ENCODE data around the gene WT1.
"Not testable (repeated sequence)": the region's sequence is repeated elsewhere in the genome, so short reads cannot be mapped to it uniquely, and the experiment has no call there.

WT1 gene

DNA sequence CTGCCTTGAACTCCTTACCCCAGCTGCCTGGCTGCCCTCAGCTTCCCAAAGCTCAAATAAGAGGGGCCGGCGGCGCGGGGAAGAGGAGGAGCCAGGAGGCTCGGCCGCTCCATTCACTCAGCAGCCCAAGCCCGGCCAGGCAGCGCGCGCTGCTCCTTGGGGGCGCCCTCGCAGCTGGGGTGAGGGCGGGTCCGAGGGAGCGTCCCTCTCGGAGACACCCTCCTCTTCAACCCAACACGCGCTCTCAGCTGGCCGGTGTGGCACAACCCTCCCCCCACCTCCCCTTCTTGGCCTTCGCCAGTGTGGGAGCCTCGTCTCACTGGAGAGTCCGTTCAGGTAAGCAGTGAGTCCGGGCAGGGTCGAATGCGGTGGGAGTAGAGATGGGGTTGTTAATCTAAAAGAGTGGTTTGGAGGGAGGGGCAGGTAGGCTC lies at the start of gene WT1:
Gene WT1, minus strand, starts transcription at position 29 of the 431 bp plus-strand sequence.
- Mint-ChIP-seq H3K4me1 (peaks cover 10% of the 10 kb centered on the region), H3K27ac (ENCODE audit: low read depth) (no peak within 1 kb of the TSS), H3K27me3 (peaks cover 91% of the 10 kb centered on the region), H3K36me3 (ENCODE audit: insufficient read depth) (peaks cover 2% of the 10 kb centered on the region), H3K4me3 (no peak within 1 kb of the TSS), H3K9me3 (no peaks in the 10 kb centered on the region)
- ATAC-seq (replicated peaks; ENCODE audit: extremely low read depth, poor library complexity, severe bottlenecking) (no peak), DNase-seq (ENCODE audit: low spot score in 2 of 2) (no peak)

DNA sequence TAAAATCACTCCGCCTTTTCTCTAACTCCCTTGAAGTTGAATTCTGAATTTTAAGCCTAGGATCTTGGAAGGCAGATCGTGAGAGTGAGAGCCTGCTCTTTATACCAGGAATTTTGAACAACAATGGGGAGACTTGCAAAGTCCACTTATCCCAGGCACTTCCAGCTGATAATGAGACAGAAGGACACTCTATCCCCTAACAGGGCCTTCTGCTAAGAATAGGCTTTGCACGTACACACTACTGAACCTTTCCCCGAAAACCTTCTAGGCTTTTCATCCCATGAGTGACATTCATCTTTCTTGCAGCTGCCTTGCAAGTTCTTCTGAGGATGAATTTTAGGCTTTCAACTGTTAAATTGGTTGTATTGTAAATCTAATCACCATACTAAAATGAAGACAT lies 44.0 kb upstream of the WT1 start:
- H3K36me3 Mint-ChIP-seq (ENCODE audit: insufficient read depth), result no peaks in the 10 kb centered on the region
- DNase-seq (ENCODE audit: low spot score in 2 of 2), result no peak
- no peaks in the 10 kb centered on the region for H3K4me1 Mint-ChIP-seq
- H3K27ac Mint-ChIP-seq (ENCODE audit: low read depth), result no peak overlapping the region
- no peaks in the 10 kb centered on the region for H3K9me3 Mint-ChIP-seq
- peaks cover 19% of the 10 kb centered on the region for H3K27me3 Mint-ChIP-seq
- H3K4me3 Mint-ChIP-seq, result no peak overlapping the region
- ATAC-seq (replicated peaks; ENCODE audit: extremely low read depth, poor library complexity, severe bottlenecking), result no peak

DNA sequence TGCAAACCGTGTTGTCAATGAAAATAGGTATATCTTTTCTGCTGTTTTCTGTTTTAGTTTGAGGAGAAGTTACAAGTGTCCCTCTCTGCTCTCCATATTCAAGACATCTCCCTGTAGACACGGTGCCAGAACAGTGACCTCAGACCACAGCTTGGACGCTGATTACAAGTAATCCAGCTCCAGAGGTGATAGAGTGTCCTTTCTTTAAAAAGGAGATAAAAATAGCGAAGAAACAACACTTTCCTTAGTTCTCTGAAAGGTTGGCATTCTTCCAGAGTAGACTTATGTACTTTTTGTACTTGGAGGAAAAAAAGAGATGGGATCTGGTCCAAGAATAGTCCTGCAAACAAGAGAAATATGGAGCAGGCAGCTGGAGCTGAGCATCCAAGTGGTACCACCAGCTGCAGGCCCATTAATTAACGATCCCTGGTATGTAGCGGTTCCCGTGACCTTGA lies 43.0 kb upstream of the WT1 start:
- Mint-ChIP-seq H3K4me3 (no peak overlapping the region), H3K27me3 (peaks cover 28% of the 10 kb centered on the region), H3K27ac (ENCODE audit: low read depth) (no peak overlapping the region), H3K4me1 (no peaks in the 10 kb centered on the region), H3K36me3 (ENCODE audit: insufficient read depth) (no peaks in the 10 kb centered on the region), H3K9me3 (no peaks in the 10 kb centered on the region)
- no peak for DNase-seq (ENCODE audit: low spot score in 2 of 2)
- ATAC-seq (replicated peaks; ENCODE audit: extremely low read depth, poor library complexity, severe bottlenecking), result no peak

DNA sequence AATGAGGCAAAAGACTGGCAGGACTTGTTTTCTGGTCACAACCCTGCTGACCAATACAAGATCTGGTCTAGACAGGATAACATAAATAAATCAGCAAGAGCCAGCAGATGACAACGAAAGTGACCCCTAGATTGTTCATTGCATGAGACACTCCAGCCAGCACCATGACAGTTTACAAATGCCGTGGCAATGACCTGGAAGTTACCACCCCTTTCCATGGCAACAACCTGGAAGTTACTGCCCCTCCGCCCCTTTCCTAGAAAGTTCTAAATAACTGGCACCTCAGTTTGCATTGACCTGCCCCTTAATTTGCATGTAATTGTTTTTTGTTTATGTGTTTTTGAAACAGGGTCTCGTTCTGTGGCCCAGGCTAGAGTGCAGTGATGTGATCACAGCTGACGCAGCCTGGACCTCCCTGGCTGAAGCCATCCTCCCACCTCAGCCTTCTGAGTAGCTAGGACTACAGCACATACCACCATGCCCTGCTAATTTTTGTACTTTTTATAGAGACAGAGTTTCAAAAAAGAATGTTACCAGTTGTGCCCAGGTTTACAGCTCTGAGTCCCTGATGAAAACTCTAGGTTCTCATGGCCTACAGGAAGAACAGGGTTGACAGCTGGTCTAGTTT lies 38.1 kb upstream of the WT1 start:
- Mint-ChIP-seq H3K27me3 (peaks cover 40% of the 10 kb centered on the region), H3K4me1 (no peaks in the 10 kb centered on the region), H3K9me3 (no peaks in the 10 kb centered on the region), H3K27ac (ENCODE audit: low read depth) (no peak overlapping the region), H3K4me3 (no peak overlapping the region), H3K36me3 (ENCODE audit: insufficient read depth) (no peaks in the 10 kb centered on the region)
- ATAC-seq (replicated peaks; ENCODE audit: extremely low read depth, poor library complexity, severe bottlenecking), result no peak
- DNase-seq (ENCODE audit: low spot score in 2 of 2), result no peak

DNA sequence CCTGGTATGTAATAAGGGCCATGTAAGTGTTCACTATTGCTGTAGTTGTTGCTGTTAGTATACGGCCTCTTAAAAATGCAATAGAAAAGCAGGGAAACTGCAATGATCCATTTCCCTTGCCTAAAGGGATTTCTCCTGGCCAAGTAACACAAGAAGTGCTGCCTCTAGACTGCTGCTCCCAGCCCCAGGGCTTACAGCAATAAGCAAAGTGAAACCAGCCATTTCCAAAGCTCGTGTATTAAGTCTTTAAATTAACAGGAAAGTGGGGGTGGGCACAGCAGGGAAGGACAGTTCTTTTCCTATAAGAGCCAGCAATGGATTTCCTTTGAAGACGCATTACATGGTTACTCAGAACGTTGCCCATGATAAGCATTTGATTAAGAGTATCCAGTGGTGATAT lies 36.9 kb upstream of the WT1 start:
- H3K27me3 Mint-ChIP-seq, result peaks cover 35% of the 10 kb centered on the region
- no peaks in the 10 kb centered on the region for H3K36me3 Mint-ChIP-seq (ENCODE audit: insufficient read depth)
- DNase-seq (ENCODE audit: low spot score in 2 of 2) (no peak), ATAC-seq (replicated peaks; ENCODE audit: extremely low read depth, poor library complexity, severe bottlenecking) (no peak)
- no peak overlapping the region for H3K4me3 Mint-ChIP-seq
- H3K4me1 Mint-ChIP-seq, result no peaks in the 10 kb centered on the region
- no peaks in the 10 kb centered on the region for H3K9me3 Mint-ChIP-seq
- no peak overlapping the region for H3K27ac Mint-ChIP-seq (ENCODE audit: low read depth)

DNA sequence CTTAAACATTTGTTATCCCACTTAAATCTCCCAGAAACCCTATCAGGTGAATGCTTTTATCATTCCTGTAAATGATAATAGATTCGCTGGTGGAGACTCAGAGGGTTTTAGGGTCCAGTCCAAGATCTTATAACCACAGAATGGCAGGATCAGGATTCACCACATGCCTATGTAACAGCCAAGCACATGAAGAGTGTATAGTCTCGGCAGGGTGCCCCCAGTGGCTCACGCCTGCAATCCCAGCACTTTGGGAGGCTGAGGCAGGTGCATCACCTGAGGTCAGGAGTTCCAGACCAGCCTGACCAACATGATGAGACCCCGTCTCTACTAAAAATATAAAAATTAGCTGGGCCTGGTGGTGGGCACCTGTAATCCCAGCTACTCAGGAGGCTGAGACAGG lies 36.2 kb upstream of the WT1 start:
- DNase-seq (ENCODE audit: low spot score in 2 of 2); H3K4me3 Mint-ChIP-seq; H3K36me3 Mint-ChIP-seq (ENCODE audit: insufficient read depth); H3K9me3 Mint-ChIP-seq; H3K27ac Mint-ChIP-seq (ENCODE audit: low read depth); H3K4me1 Mint-ChIP-seq; ATAC-seq (replicated peaks; ENCODE audit: extremely low read depth, poor library complexity, severe bottlenecking): not testable (repeated sequence)
- peaks cover 37% of the 10 kb centered on the region for H3K27me3 Mint-ChIP-seq

DNA sequence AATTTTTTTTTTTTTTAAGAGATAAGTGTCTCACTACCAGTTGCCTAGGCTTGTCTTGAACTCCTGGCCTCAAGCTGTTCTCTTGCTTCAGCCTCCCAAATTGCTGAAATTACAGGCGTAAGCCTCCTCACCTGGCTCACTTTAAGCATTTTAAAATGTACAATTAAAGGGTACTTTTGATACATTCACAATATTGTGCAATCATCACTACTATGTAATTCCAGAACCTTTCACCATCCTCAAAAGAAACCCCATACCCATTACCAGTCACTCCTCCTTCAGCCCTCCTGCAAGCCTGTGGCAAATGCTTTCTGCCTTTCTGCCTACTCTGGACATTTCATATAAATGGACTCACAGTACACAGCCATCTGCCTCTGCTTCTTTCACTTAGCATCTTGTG lies 34.5 kb upstream of the WT1 start:
- Mint-ChIP-seq H3K4me1 (no peaks in the 10 kb centered on the region), H3K9me3 (no peaks in the 10 kb centered on the region)
- ATAC-seq (replicated peaks; ENCODE audit: extremely low read depth, poor library complexity, severe bottlenecking), result no peak

DNA sequence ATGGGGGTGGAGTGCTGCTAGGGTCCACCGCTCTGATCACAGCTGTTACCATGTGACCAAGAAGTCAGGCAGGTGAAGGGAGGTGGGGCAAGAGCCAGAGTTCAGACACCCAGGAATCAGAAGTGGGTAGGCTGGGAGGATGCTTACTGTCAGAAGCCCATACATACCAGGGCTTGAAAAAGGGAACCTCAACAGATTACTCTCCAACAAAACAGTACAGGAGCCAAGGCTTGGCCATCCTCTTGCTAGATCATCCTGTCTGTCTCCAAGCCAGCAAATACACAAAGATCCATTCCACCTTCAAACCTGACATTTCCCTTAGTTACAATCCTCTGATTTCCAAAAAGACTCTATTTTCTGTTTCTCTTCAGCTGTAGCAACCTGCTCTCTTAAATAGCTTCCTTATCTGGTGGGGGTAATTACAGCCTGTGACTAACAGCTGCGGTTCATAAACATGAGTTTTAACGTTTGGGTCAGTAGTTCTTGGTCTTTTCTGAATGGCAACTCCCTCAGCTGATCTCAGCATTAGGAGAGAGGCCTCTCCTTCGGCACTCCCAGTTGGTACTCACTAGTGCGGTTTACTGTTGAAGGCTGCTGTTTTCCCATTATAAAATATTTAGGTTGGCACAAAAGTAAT lies 31.1 kb upstream of the WT1 start:
- Mint-ChIP-seq H3K27me3 (peaks cover 31% of the 10 kb centered on the region), H3K27ac (ENCODE audit: low read depth) (no peak overlapping the region), H3K9me3 (no peaks in the 10 kb centered on the region), H3K36me3 (ENCODE audit: insufficient read depth) (no peaks in the 10 kb centered on the region), H3K4me1 (no peaks in the 10 kb centered on the region), H3K4me3 (no peak overlapping the region)
- DNase-seq (ENCODE audit: low spot score in 2 of 2), result no peak
- ATAC-seq (replicated peaks; ENCODE audit: extremely low read depth, poor library complexity, severe bottlenecking), result no peak

More for the DNA sequence above, 34.5 kb upstream of the WT1 start:
- DNase-seq (ENCODE audit: low spot score in 2 of 2), result no peak
- Mint-ChIP-seq H3K4me3 (no peak overlapping the region), H3K27ac (ENCODE audit: low read depth) (no peak overlapping the region), H3K36me3 (ENCODE audit: insufficient read depth) (no peaks in the 10 kb centered on the region), H3K27me3 (peaks cover 47% of the 10 kb centered on the region)

DNA sequence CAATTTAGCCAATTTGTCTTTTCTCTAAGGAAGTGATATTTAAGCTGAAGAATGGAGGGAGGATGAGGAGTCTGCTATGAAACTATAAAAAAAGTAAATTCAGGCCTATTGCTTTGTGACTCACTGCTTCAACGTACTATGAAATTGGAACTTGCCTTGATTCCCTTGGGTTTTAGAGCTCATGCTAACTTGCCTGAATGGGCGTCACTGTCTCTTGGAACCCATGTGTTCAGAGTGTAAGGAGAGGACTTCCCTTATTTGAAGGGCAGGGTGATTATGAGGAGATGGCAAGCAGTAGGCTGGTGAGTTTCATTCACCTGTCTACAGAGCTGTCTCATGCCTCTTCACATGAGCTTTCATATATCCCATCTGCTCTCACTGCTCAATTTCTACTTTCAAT lies 28.7 kb upstream of the WT1 start:
- no peak overlapping the region for H3K27ac Mint-ChIP-seq (ENCODE audit: low read depth)
- H3K4me3 Mint-ChIP-seq, result no peak overlapping the region
- H3K36me3 Mint-ChIP-seq (ENCODE audit: insufficient read depth), result no peaks in the 10 kb centered on the region
- peaks cover 12% of the 10 kb centered on the region for H3K27me3 Mint-ChIP-seq
- H3K9me3 Mint-ChIP-seq, result no peaks in the 10 kb centered on the region
- no peaks in the 10 kb centered on the region for H3K4me1 Mint-ChIP-seq
- ATAC-seq (replicated peaks; ENCODE audit: extremely low read depth, poor library complexity, severe bottlenecking), result no peak
- DNase-seq (ENCODE audit: low spot score in 2 of 2), result no peak

DNA sequence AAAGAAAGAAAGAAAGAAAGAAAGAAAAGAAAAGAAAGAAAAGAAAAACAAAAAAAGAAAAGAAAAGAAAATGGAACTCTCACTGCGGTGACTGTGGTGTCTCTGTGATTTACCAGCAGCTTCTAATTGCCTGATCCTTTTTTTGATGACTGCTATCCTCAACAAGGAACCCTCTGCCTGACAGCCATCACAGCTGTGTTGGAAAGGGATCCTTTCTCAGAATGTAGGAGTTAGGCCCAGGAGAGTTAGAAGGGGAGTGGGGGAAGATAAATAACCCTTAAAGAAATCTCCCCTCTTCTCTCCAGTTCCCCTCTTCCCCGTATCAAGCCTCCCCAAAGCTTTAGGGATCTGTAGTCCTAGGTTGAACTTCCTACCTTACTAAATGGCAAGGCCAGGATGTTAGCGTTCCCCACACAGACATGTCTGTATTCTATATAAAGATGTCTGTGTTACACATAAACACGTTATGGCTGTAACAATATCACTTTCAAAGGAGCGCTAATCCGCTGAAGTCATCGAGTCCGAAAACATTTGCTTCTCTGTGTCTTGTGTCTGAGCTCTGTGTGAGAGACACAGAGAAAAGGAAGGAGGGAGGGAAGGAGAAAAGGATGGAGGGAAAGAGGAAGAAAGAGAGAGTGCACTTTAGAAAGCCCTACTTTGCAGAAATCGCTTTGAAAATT lies 26.8 kb upstream of the WT1 start:
- Mint-ChIP-seq H3K27me3 (peaks cover 13% of the 10 kb centered on the region), H3K4me3 (no peak overlapping the region), H3K9me3 (no peaks in the 10 kb centered on the region), H3K36me3 (ENCODE audit: insufficient read depth) (no peaks in the 10 kb centered on the region), H3K27ac (ENCODE audit: low read depth) (no peak overlapping the region), H3K4me1 (no peaks in the 10 kb centered on the region)
- ATAC-seq (replicated peaks; ENCODE audit: extremely low read depth, poor library complexity, severe bottlenecking) (no peak), DNase-seq (ENCODE audit: low spot score in 2 of 2) (no peak)

DNA sequence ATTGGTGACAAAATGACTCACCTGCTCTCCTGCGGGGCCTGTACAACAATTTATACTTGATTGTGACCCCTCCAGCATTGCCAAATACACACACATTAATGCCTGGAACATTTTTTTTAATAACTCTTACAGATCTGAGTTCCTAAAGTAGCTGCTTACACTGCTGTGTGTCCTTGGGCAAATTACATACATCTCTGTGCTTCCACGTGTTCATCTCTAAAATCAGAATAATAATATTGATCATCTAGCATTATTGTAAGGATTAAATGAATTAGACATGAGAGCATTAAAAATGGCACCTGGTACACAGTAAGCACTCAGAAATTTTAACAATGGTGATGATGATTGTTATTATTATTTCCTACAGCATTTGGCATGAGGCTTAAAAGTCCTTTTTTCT lies 21.5 kb upstream of the WT1 start:
- no peak overlapping the region for H3K4me3 Mint-ChIP-seq
- DNase-seq (ENCODE audit: low spot score in 2 of 2), result no peak
- no peak for ATAC-seq (replicated peaks; ENCODE audit: extremely low read depth, poor library complexity, severe bottlenecking)
- no peak overlapping the region for H3K27ac Mint-ChIP-seq (ENCODE audit: low read depth)
- no peaks in the 10 kb centered on the region for H3K36me3 Mint-ChIP-seq (ENCODE audit: insufficient read depth)
- no peaks in the 10 kb centered on the region for H3K9me3 Mint-ChIP-seq
- peaks cover 37% of the 10 kb centered on the region for H3K27me3 Mint-ChIP-seq
- no peaks in the 10 kb centered on the region for H3K4me1 Mint-ChIP-seq

DNA sequence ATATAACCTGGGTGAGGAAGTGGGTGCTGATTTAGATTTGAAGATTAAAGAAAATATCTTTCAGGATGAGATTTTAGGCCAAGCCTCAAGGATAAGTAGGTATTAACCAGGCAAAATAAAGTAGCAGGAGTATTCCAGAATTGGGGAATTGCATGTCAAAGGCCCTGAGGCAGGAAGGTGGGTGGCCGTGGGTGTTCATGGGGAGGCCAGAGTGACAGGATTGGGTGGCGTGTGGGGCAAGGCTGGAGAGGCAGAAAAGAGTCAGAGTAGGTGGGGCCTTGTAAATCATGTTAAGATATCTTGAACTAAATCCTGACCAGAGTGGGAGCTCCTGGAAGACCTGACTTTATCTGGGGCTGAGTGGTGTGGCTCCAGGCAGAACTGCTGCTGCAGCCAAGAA lies 19.7 kb upstream of the WT1 start:
- H3K27me3 Mint-ChIP-seq, result peaks cover 55% of the 10 kb centered on the region
- no peak overlapping the region for H3K27ac Mint-ChIP-seq (ENCODE audit: low read depth)
- no peak for DNase-seq (ENCODE audit: low spot score in 2 of 2)
- ATAC-seq (replicated peaks; ENCODE audit: extremely low read depth, poor library complexity, severe bottlenecking), result no peak
- H3K4me3 Mint-ChIP-seq, result no peak overlapping the region
- no peaks in the 10 kb centered on the region for H3K9me3 Mint-ChIP-seq
- no peaks in the 10 kb centered on the region for H3K4me1 Mint-ChIP-seq
- no peaks in the 10 kb centered on the region for H3K36me3 Mint-ChIP-seq (ENCODE audit: insufficient read depth)

DNA sequence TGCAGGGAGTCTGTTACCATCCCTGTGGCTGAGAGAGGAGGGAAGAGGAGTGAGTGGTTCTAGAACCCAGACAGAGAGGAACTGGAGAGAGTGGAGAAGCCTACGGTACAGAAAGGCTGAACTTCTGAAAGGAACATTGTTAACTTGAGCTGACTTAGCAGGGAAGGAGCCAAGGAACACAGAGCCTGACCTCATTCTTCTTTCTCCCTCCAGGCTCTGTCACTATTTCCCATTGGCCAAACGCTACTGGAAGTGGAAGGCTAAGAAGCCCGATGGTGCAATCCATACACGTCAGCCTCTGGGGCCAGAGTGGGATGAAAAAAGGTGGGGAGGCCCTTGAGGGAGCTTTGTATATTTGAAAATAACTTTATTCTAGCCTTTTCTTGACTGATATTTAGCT lies 16.5 kb upstream of the WT1 start:
- Mint-ChIP-seq H3K27ac (ENCODE audit: low read depth) (no peak overlapping the region), H3K4me1 (no peaks in the 10 kb centered on the region), H3K4me3 (no peak overlapping the region), H3K9me3 (no peaks in the 10 kb centered on the region), H3K27me3 (peaks cover 73% of the 10 kb centered on the region), H3K36me3 (ENCODE audit: insufficient read depth) (no peaks in the 10 kb centered on the region)
- no peak for DNase-seq (ENCODE audit: low spot score in 2 of 2)
- no peak for ATAC-seq (replicated peaks; ENCODE audit: extremely low read depth, poor library complexity, severe bottlenecking)

Measured in central memory CD8-positive, alpha-beta T cell (primary cell).